Astrocyte (in vitro differentiated cells and primary cell): ENCODE data around the gene RGS16. TPM values are rescaled to one million over a fixed set of nuclear protein-coding genes. Genes with fewer than 3 reads are reported as not detected.

Source experiments
- DNase-seq: peaks from one replicate; pipeline ENCODE4 v3.0.0-alpha.2; 2010; ENCODE audit warnings: low read depth
- FAIRE-seq: peaks from 2 replicates; lab custom pipeline; 2011; peaks lifted over from hg19 to GRCh38; lab: Jason Lieb, UNC
- H2AFZ ChIP-seq: 2 replicates; pipeline ENCODE4 v1.6.0; 2012; ENCODE audit warnings: low read depth, low read length, inconsistent platforms
- H3K27ac ChIP-seq: 2 replicates; pipeline ENCODE4 v1.5.1; 2011; ENCODE audit warnings: low read depth, low read length, inconsistent platforms
- H3K27me3 ChIP-seq: 2 replicates; pipeline ENCODE4 v1.6.0; 2011; ENCODE audit warnings: low read length, inconsistent platforms; ENCODE audit not compliant: insufficient read depth
- H3K36me3 ChIP-seq: 2 replicates; pipeline ENCODE4 v1.5.1; 2011; ENCODE audit warnings: low read length, inconsistent platforms; ENCODE audit not compliant: insufficient read depth
- H3K4me1 ChIP-seq: 2 replicates; pipeline ENCODE4 v1.5.1; 2011; ENCODE audit warnings: low read length, inconsistent platforms; ENCODE audit not compliant: insufficient read depth
- H3K4me2 ChIP-seq: 2 replicates; pipeline ENCODE4 v1.6.0; 2012; ENCODE audit warnings: low read length, inconsistent platforms
- H3K4me3 ChIP-seq: 2 replicates; pipeline ENCODE4 v1.5.1; 2011; ENCODE audit warnings: low read depth, mild to moderate bottlenecking, low read length, inconsistent platforms; ENCODE audit not compliant: insufficient read depth
- H3K79me2 ChIP-seq: 2 replicates; pipeline ENCODE4 v1.6.0; 2012; ENCODE audit warnings: mild to moderate bottlenecking, low read length, inconsistent platforms; ENCODE audit not compliant: insufficient read depth
- H3K9ac ChIP-seq: 2 replicates; pipeline ENCODE4 v1.6.0; 2012; ENCODE audit warnings: mild to moderate bottlenecking, low read length, inconsistent platforms
- H3K9me3 ChIP-seq: 2 replicates; pipeline ENCODE4 v1.5.1; 2012; ENCODE audit warnings: low read depth, mild to moderate bottlenecking, low read length, inconsistent platforms; ENCODE audit not compliant: insufficient read depth
- H4K20me1 ChIP-seq: 2 replicates; pipeline ENCODE4 v1.6.0; 2012; ENCODE audit warnings: low read length, inconsistent platforms; ENCODE audit not compliant: insufficient read depth
- H3K27ac Mint-ChIP-seq: one replicate; pipeline ENCODE4 v1.8.0; 2021; ENCODE audit warnings: mild to moderate bottlenecking, mixed read lengths; ENCODE audit not compliant: unreplicated experiment
- H3K27me3 Mint-ChIP-seq: one replicate; pipeline ENCODE4 v1.8.0; 2021; ENCODE audit warnings: low read depth, mixed read lengths; ENCODE audit not compliant: unreplicated experiment
- H3K36me3 Mint-ChIP-seq: one replicate; pipeline ENCODE4 v1.8.0; 2021; ENCODE audit warnings: low read depth, mixed read lengths; ENCODE audit not compliant: unreplicated experiment
- H3K4me1 Mint-ChIP-seq: one replicate; pipeline ENCODE4 v1.8.0; 2021; ENCODE audit warnings: low read depth, mixed read lengths; ENCODE audit not compliant: unreplicated experiment
- H3K4me3 Mint-ChIP-seq: one replicate; pipeline ENCODE4 v1.8.0; 2021; ENCODE audit warnings: mild to moderate bottlenecking, moderate library complexity, mixed read lengths; ENCODE audit not compliant: unreplicated experiment
- H3K9me3 Mint-ChIP-seq: one replicate; pipeline ENCODE4 v1.8.0; 2021; ENCODE audit warnings: mild to moderate bottlenecking, mixed read lengths; ENCODE audit not compliant: unreplicated experiment
- EZH2 ChIP-seq: IDR thresholded peaks from 2 replicates; pipeline ENCODE4 v1.6.1; 2012; ENCODE audit warnings: mild to moderate bottlenecking, low read length, inconsistent platforms; ENCODE audit not compliant: insufficient read depth
- total RNA-seq: library from RNA; stranded (reverse); gene quantifications from 2 replicates; pipeline ENCODE4 v1.2.1, GENCODE V29; 2021
- TF ChIP-seq, protein P1 (sequence below): IDR thresholded peaks from 2 replicates; pipeline ENCODE4 v1.5.1; 2011; ENCODE audit warnings: low read depth, mild to moderate bottlenecking, inconsistent platforms, low read length, moderate library complexity; ENCODE audit not compliant: insufficient read depth

The RGS16 gene
- total RNA-seq, 1 donor from 2014 or later = 4.3 TPM

- FAIRE-seq (no peak), DNase-seq (no peak)
- Histone ChIP-seq H3K36me3 (no peaks in the 10 kb centered on the region), H3K27ac (no peak overlapping the region), H3K9me3 (no peaks in the 10 kb centered on the region), H3K4me2 (no peak overlapping the region), H3K4me1 (peaks cover 4% of the 10 kb centered on the region), H3K9ac (no peak overlapping the region), H2AFZ (no peak overlapping the region), H3K79me2 (no peaks in the 10 kb centered on the region), H3K4me3 (no peak overlapping the region), H4K20me1 (no peaks in the 10 kb centered on the region), H3K27me3 (no peaks in the 10 kb centered on the region)
- Mint-ChIP-seq H3K36me3 (no peaks in the 10 kb centered on the region), H3K27me3 (no peaks in the 10 kb centered on the region), H3K9me3 (no peaks in the 10 kb centered on the region), H3K4me1 (peaks cover 8% of the 10 kb centered on the region), H3K27ac (no peak overlapping the region), H3K4me3 (no peak overlapping the region)
- no peak for TF ChIP-seq EZH2
- TF ChIP-seq, protein P1, sequence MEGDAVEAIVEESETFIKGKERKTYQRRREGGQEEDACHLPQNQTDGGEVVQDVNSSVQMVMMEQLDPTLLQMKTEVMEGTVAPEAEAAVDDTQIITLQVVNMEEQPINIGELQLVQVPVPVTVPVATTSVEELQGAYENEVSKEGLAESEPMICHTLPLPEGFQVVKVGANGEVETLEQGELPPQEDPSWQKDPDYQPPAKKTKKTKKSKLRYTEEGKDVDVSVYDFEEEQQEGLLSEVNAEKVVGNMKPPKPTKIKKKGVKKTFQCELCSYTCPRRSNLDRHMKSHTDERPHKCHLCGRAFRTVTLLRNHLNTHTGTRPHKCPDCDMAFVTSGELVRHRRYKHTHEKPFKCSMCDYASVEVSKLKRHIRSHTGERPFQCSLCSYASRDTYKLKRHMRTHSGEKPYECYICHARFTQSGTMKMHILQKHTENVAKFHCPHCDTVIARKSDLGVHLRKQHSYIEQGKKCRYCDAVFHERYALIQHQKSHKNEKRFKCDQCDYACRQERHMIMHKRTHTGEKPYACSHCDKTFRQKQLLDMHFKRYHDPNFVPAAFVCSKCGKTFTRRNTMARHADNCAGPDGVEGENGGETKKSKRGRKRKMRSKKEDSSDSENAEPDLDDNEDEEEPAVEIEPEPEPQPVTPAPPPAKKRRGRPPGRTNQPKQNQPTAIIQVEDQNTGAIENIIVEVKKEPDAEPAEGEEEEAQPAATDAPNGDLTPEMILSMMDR = no peak
Measured at GRCh38 chr1:182574156-182574555, 30.0 kb downstream of the RGS16 start.

- DNase-seq (no peak), FAIRE-seq (no peak)
- no peaks in the 10 kb centered on the region for H3K27me3 ChIP-seq
- peaks cover 1% of the 10 kb centered on the region for H3K4me1 ChIP-seq
- no peak overlapping the region for H2AFZ ChIP-seq
- no peaks in the 10 kb centered on the region for H3K79me2 ChIP-seq
- no peak overlapping the region for H3K9ac ChIP-seq
- no peaks in the 10 kb centered on the region for H3K27me3 Mint-ChIP-seq
- H3K36me3 Mint-ChIP-seq = no peaks in the 10 kb centered on the region
- no peak overlapping the region for H3K27ac Mint-ChIP-seq
- no peak overlapping the region for H3K4me2 ChIP-seq
- no peak overlapping the region for H3K27ac ChIP-seq
- no peaks in the 10 kb centered on the region for H4K20me1 ChIP-seq
- no peak overlapping the region for H3K4me3 ChIP-seq
- H3K9me3 ChIP-seq = no peaks in the 10 kb centered on the region
- no peaks in the 10 kb centered on the region for H3K36me3 ChIP-seq
- no peak for TF ChIP-seq EZH2
- TF ChIP-seq, protein P1 = no peak
- H3K4me1 Mint-ChIP-seq = peaks cover 3% of the 10 kb centered on the region
- no peak overlapping the region for H3K4me3 Mint-ChIP-seq
- no peaks in the 10 kb centered on the region for H3K9me3 Mint-ChIP-seq
Measured at GRCh38 chr1:182570611-182570970, 33.6 kb downstream of the RGS16 start.

GRCh38 chr1:182569939-182570610, 34.1 kb downstream of the RGS16 start:
- DNase-seq (no peak), FAIRE-seq (no peak)
- Histone ChIP-seq H3K79me2 (no peaks in the 10 kb centered on the region), H3K9me3 (no peaks in the 10 kb centered on the region), H4K20me1 (no peaks in the 10 kb centered on the region), H3K4me1 (no peaks in the 10 kb centered on the region), H3K9ac (no peak overlapping the region), H2AFZ (no peak overlapping the region), H3K4me3 (no peak overlapping the region), H3K4me2 (no peak overlapping the region), H3K27me3 (no peaks in the 10 kb centered on the region), H3K36me3 (no peaks in the 10 kb centered on the region), H3K27ac (no peak overlapping the region)
- no peaks in the 10 kb centered on the region for H3K27me3 Mint-ChIP-seq
- H3K4me1 Mint-ChIP-seq = peaks cover 2% of the 10 kb centered on the region
- H3K27ac Mint-ChIP-seq = no peak overlapping the region
- no peak for TF ChIP-seq EZH2
- TF ChIP-seq, protein P1 = no peak
- no peaks in the 10 kb centered on the region for H3K36me3 Mint-ChIP-seq
- H3K9me3 Mint-ChIP-seq = no peaks in the 10 kb centered on the region
- H3K4me3 Mint-ChIP-seq = no peak overlapping the region
